GM21529 (cell line): ENCODE data around the gene CD82.
"Not testable (repeated sequence)": the region's sequence is repeated elsewhere in the genome, so short reads cannot be mapped to it uniquely, and the experiment has no call there.

ENCODE experiments used
- ATAC-seq: cut with Tn5 transposase; IDR thresholded peaks from one replicate; pipeline ENCODE4 v1.9.1; 2021; ENCODE audit not compliant: unreplicated experiment

CD82 gene

GRCh38 chr11:44658506-44658850 lies 93.0 kb downstream of the CD82 start:
- ATAC-seq: no peak

- no peak for ATAC-seq
Observed at GRCh38 chr11:44659641-44660040, 94.2 kb downstream of the CD82 start.

- not testable (repeated sequence) for ATAC-seq
Observed at GRCh38 chr11:44660535-44660934, 95.1 kb downstream of the CD82 start.

GRCh38 chr11:44661311-44661717 lies 95.9 kb downstream of the CD82 start:
- ATAC-seq: no peak
